Endothelial cell of umbilical vein (primary cell): ENCODE measurements around the gene TFDP1. TPM values are rescaled to one million over a fixed set of nuclear protein-coding genes. Genes with fewer than 3 reads are reported as not detected.

ENCODE experiments used
- BruUV-seq: library from RNA; stranded (reverse); fragments of 400-500 nt; replicated peaks from 2 replicates; lab custom pipeline; 2021; lab: Mats Ljungman, UMichigan
- CTCF ChIA-PET: fragments of 300-600, 350-600 bp; sonication (Branson Sonifier 250); formaldehyde crosslinking; loops from one replicate; lab custom pipeline; 2021; ENCODE audit warnings: antibody characterized with exemption, inconsistent platforms; lab: Charles Lee
- POLR2A ChIA-PET: fragments of 300-600, 350-600 bp; sonication (Branson Sonifier 250); formaldehyde crosslinking; loops from one replicate; lab custom pipeline; 2021; ENCODE audit warnings: antibody characterized with exemption, inconsistent platforms; lab: Charles Lee
- DNase-seq: peaks from one replicate; pipeline ENCODE4 v3.0.0-alpha.2; 2011; ENCODE audit warnings: low read depth, low spot score
- FAIRE-seq: peaks from 2 replicates; lab custom pipeline; 2011; peaks lifted over from hg19 to GRCh38; lab: Jason Lieb, UNC
- H2AFZ ChIP-seq: 2 replicates; pipeline ENCODE4 v1.6.0; 2012; ENCODE audit warnings: low read depth, low read length, control low read depth, inconsistent platforms
- H3K27ac ChIP-seq: 2 replicates; pipeline ENCODE4 v1.5.1; 2011; ENCODE audit warnings: low read depth, mild to moderate bottlenecking, control low read depth, low read length, moderate library complexity; ENCODE audit not compliant: insufficient read depth
- H3K27me3 ChIP-seq, 2 experiments: 2 replicates each; pipeline versions ENCODE4 v1.6.0 to v1.6.1; 2011; ENCODE audit warnings: low read length in 2 of 2, mixed read lengths in 1 of 2; ENCODE audit not compliant: control insufficient read depth in 2 of 2, insufficient read depth in 2 of 2
- H3K36me3 ChIP-seq, 2 experiments: 2 replicates in 1 of 2; 3 replicates in 1 of 2; pipeline ENCODE4 v1.5.1; 2011; ENCODE audit warnings: low read length in 2 of 2, mild to moderate bottlenecking in 1 of 2, moderate library complexity in 1 of 2; ENCODE audit not compliant: control insufficient read depth in 2 of 2, insufficient read depth in 2 of 2; ENCODE audit errors: extremely low read depth in 1 of 2
- H3K4me1 ChIP-seq: 3 replicates; pipeline ENCODE4 v1.5.1; 2011; ENCODE audit warnings: mild to moderate bottlenecking, low read length; ENCODE audit not compliant: control insufficient read depth, insufficient read depth; ENCODE audit errors: extremely low read depth
- H3K4me2 ChIP-seq: 2 replicates; pipeline ENCODE4 v1.6.1; 2011; ENCODE audit warnings: low read length, control low read depth, mixed read lengths; ENCODE audit not compliant: insufficient read depth
- H3K4me3 ChIP-seq, 3 experiments: fragments of 200-600 bp in 1 of 3; sonication (generic), shearing (Covaris generic) in 1 of 3; replicated peaks in 1 of 3; 2 replicates each; pipeline ENCODE4 v1.5.1; 2011 to 2016; ENCODE audit warnings: control low read depth in 3 of 3, low read length in 3 of 3, mild to moderate bottlenecking in 2 of 3, inconsistent platforms in 1 of 3, low read depth in 1 of 3, moderate library complexity in 1 of 3; ENCODE audit not compliant: insufficient read depth in 1 of 3
- H3K79me2 ChIP-seq: 2 replicates; pipeline ENCODE4 v1.6.0; 2012; ENCODE audit warnings: low read length, inconsistent platforms; ENCODE audit not compliant: control insufficient read depth, insufficient read depth
- H3K9ac ChIP-seq: replicated peaks from 2 replicates; pipeline ENCODE3; 2011; ENCODE audit warnings: low read length, control low read depth; ENCODE audit not compliant: insufficient read depth; ENCODE audit errors: extremely low read depth
- H3K9me1 ChIP-seq: replicated peaks from 3 replicates; pipeline ENCODE4 v1.6.0; 2011; ENCODE audit warnings: mild to moderate bottlenecking, low read length; ENCODE audit not compliant: control insufficient read depth, insufficient read depth; ENCODE audit errors: extremely low read depth
- H3K9me3 ChIP-seq: replicated peaks from 2 replicates; pipeline ENCODE4 v1.5.1; 2012; ENCODE audit warnings: low read length, inconsistent platforms; ENCODE audit not compliant: control insufficient read depth, insufficient read depth
- H4K20me1 ChIP-seq: replicated peaks from 2 replicates; pipeline ENCODE3; 2011; ENCODE audit warnings: mild to moderate bottlenecking, low read length; ENCODE audit not compliant: control insufficient read depth, insufficient read depth; ENCODE audit errors: extremely low read depth
- CTCF ChIP-seq, 2 donors: IDR thresholded peaks; 1 replicate in 1 of 2; 2 replicates in 1 of 2; pipeline ENCODE4 v1.5.1; 2011; ENCODE audit warnings: low read length in 2 of 2, mild to moderate bottlenecking in 2 of 2, moderate library complexity in 2 of 2, control low read depth in 1 of 2, inconsistent platforms in 1 of 2, low read depth in 1 of 2; ENCODE audit not compliant: insufficient read depth in 1 of 2; ENCODE audit errors: extremely low read depth in 1 of 2
- EZH2 ChIP-seq: IDR thresholded peaks from 2 replicates; pipeline ENCODE4 v1.6.1; 2012; ENCODE audit warnings: borderline replicate concordance, low read depth, mild to moderate bottlenecking, moderate library complexity, low read length, inconsistent platforms; ENCODE audit not compliant: severe bottlenecking
- FOS ChIP-seq: IDR thresholded peaks from 2 replicates; pipeline ENCODE4 v1.6.1; 2011; ENCODE audit warnings: mild to moderate bottlenecking, low read length, moderate library complexity, borderline replicate concordance; ENCODE audit not compliant: insufficient read depth
- GATA2 ChIP-seq: IDR thresholded peaks from 2 replicates; pipeline ENCODE4 v1.7.0; 2011; ENCODE audit warnings: low read depth, mild to moderate bottlenecking, moderate library complexity, mixed read lengths, low read length; ENCODE audit not compliant: insufficient read length, insufficient read depth
- JUN ChIP-seq: IDR thresholded peaks from 2 replicates; pipeline ENCODE4 v1.6.1; 2011; ENCODE audit warnings: borderline replicate concordance, low read depth; ENCODE audit not compliant: insufficient read length, insufficient read depth
- MAX ChIP-seq: IDR thresholded peaks from 2 replicates; pipeline ENCODE4 v1.6.1; 2011; ENCODE audit not compliant: insufficient read depth, insufficient read length
- MYC ChIP-seq: IDR thresholded peaks from one replicate; pipeline ENCODE4 v1.6.1; 2011; ENCODE audit warnings: mild to moderate bottlenecking, low read depth, low read length
- POLR2A ChIP-seq: IDR thresholded peaks from 2 replicates; pipeline ENCODE4 v1.6.1; 2012; ENCODE audit warnings: low read depth, mild to moderate bottlenecking, control low read depth, low read length
- POLR2AphosphoS5 ChIP-seq: IDR thresholded peaks from 2 replicates; pipeline ENCODE4 v1.6.1; 2012; ENCODE audit warnings: low read depth, mild to moderate bottlenecking, control low read depth, low read length, moderate library complexity; ENCODE audit not compliant: insufficient read depth
- dilution Hi-C: fragments of 300-500 bp; cut with MboI; formaldehyde crosslinking; loops from one replicate; pipeline ENCODE4 v1.15.0; 2019; ENCODE audit warnings: low sequenced_read_pairs; ENCODE audit not compliant: extremely low pct_ligation_motif_present
- intact Hi-C: fragments of 100-400 bp; cut with micrococcal nuclease; formaldehyde crosslinking; loops from one replicate; pipeline ENCODE4 v1.10.0; 2022
- polyA plus RNA-seq, 4 experiments: library from polyadenylated mRNA; depleted of rRNA in 3 of 4; stranded (reverse) in 3 of 4; unstranded in 1 of 4; fragments of >200 nt; gene quantifications; 2 replicates each; pipeline versions ENCODE4 v1.2.1 to v1.2.3, GENCODE V29; 2011 to 2012; ENCODE audit warnings: missing spikeins in 1 of 4
- total RNA-seq: library from RNA; stranded (reverse); gene quantifications from 2 replicates; pipeline ENCODE4 v1.2.3, GENCODE V29; 2021

Gene TFDP1
- total and polyA plus RNA-seq, 2 donors (not counting 3 experiments of a cell fraction or from before 2014, with no cell fraction given) = 64.3 to 137 TPM

GRCh38 chr13:113633485-113633873, 48.9 kb downstream of the TFDP1 start:
- no peak for TF ChIP-seq POLR2A
- no peak for TF ChIP-seq EZH2
- no peak for TF ChIP-seq GATA2
- TF ChIP-seq MYC = no peak
- TF ChIP-seq CTCF (IDR thresholded peaks at IDR 0.05; ENCODE audit: extremely low read depth in 1 of 2, insufficient read depth in 1 of 2, low read depth in 1 of 2, low read length in 2 of 2) = no peak
- no peak for TF ChIP-seq MAX
- TF ChIP-seq JUN = no peak
- no peak for TF ChIP-seq POLR2AphosphoS5
- TF ChIP-seq FOS = no peak
- no peak overlapping the region for H3K4me2 ChIP-seq
- H3K9ac ChIP-seq = no peak overlapping the region
- H3K79me2 ChIP-seq = peaks cover 24% of the 10 kb centered on the region
- dilution Hi-C loops = no loop called here
- H3K9me3 ChIP-seq = no peaks in the 10 kb centered on the region
- H3K4me1 ChIP-seq = no peaks in the 10 kb centered on the region
- DNase-seq (no peak), FAIRE-seq (no peak)
- ChIA-PET CTCF (no interaction called here), POLR2A (no interaction called here)
- no TSS peak for BruUV-seq
- no peak overlapping the region for H3K4me3 ChIP-seq
- peaks cover 12 to 50% of the 10 kb centered on the region in 2 experiments for H3K36me3 ChIP-seq
- no peak overlapping the region for H3K27ac ChIP-seq
- no peaks in the 10 kb centered on the region for H4K20me1 ChIP-seq
- H3K27me3 ChIP-seq = no peaks in the 10 kb centered on the region
- no peak overlapping the region for H2AFZ ChIP-seq
- no peaks in the 10 kb centered on the region for H3K9me1 ChIP-seq
- intact Hi-C loops = no loop called here
